COLO668 (cell line): ENCODE results near the gene RBBP4.
"Not testable (repeated sequence)": the region's sequence is repeated elsewhere in the genome, so short reads cannot be mapped to it uniquely, and the experiment has no call there.

Experiments used
- DNase-seq: peaks from one replicate; lab custom pipeline; 2025; ENCODE audit not compliant: unreplicated experiment; lab: John Stamatoyannopoulos, UW

RBBP4 gene

GRCh38 chr1:32639489-32640075 lies 11.4 kb upstream of the RBBP4 start:
- no peak for DNase-seq

GRCh38 chr1:32642292-32642827 lies 8.6 kb upstream of the RBBP4 start:
- DNase-seq: not testable (repeated sequence)

- no peak for DNase-seq
Measured at GRCh38 chr1:32644426-32644825, 6.6 kb upstream of the RBBP4 start.

GRCh38 chr1:32647308-32648134 lies 3.5 kb upstream of the RBBP4 start:
- no peak for DNase-seq

GRCh38 chr1:32650248-32650751 lies 708 bp upstream of the RBBP4 start, which contains the start of gene ZBTB8OS:
ZBTB8OS (minus strand) TSS chr1:32650550; CDS start chr1:32650529, 21 bp downstream.
- DNase-seq: peak; percentile 97

- DNase-seq: peak; percentile 90
Measured at GRCh38 chr1:32651461-32652073, 559 bp downstream of the RBBP4 start.

- DNase-seq: no peak
Measured at GRCh38 chr1:32652244-32652962, 1.4 kb downstream of the RBBP4 start.

GRCh38 chr1:32659581-32659980 lies 8.6 kb downstream of the RBBP4 start:
- no peak for DNase-seq

GRCh38 chr1:32665915-32666314 lies 14.9 kb downstream of the RBBP4 start:
- no peak for DNase-seq

- DNase-seq: no peak
Measured at GRCh38 chr1:32666901-32667566, 16.0 kb downstream of the RBBP4 start.

- DNase-seq: not testable (repeated sequence)
Measured at GRCh38 chr1:32668716-32669115, 17.7 kb downstream of the RBBP4 start.

GRCh38 chr1:32676945-32677344 lies 25.9 kb downstream of the RBBP4 start:
- DNase-seq: no peak

GRCh38 chr1:32679993-32680392 lies 29.0 kb downstream of the RBBP4 start:
- not testable (repeated sequence) for DNase-seq

GRCh38 chr1:32680642-32681041 lies 29.6 kb downstream of the RBBP4 start:
- DNase-seq: no peak

- DNase-seq: no peak
Measured at GRCh38 chr1:32681509-32681908, 30.5 kb downstream of the RBBP4 start.

- no peak for DNase-seq
Measured at GRCh38 chr1:32681999-32682398, 31.0 kb downstream of the RBBP4 start.

- DNase-seq: no peak
Measured at GRCh38 chr1:32683397-32683796, 32.4 kb downstream of the RBBP4 start.

- DNase-seq: no peak
Measured at GRCh38 chr1:32684167-32684811, 33.3 kb downstream of the RBBP4 start.

GRCh38 chr1:32685498-32685897 lies 34.5 kb downstream of the RBBP4 start:
- DNase-seq: no peak

- no peak for DNase-seq
Measured at GRCh38 chr1:32686387-32686786, 35.4 kb downstream of the RBBP4 start.
